Left lobe of liver (tissue), 2 donors: Measurements from ENCODE around the gene EFNB1. TPM values are rescaled to one million over a fixed set of nuclear protein-coding genes. Genes with fewer than 3 reads are reported as not detected.

Experiments
- ATAC-seq: fragments of 200-7000 bp; cut with Tn5 transposase; one replicate; pipeline ENCODE4 v1.9.1; 2020; ENCODE audit warnings: mild to moderate bottlenecking, moderate library complexity
- DNase-seq: peaks from one replicate; pipeline ENCODE4 v3.0.0-alpha.2; 2020; ENCODE audit warnings: low spot score
- total RNA-seq: library from RNA; stranded (reverse); gene quantifications from one replicate; pipeline ENCODE4 v1.2.1, GENCODE V29; 2021
- donor health status: DM: no; HTN: no; CAD: no; lungs with moderate emphysema.
- donor health status: DM: no; HTN: yes; CAD: no.

The EFNB1 gene
- total RNA-seq, 1 donor from 2014 or later, result 10.8 TPM

DNA sequence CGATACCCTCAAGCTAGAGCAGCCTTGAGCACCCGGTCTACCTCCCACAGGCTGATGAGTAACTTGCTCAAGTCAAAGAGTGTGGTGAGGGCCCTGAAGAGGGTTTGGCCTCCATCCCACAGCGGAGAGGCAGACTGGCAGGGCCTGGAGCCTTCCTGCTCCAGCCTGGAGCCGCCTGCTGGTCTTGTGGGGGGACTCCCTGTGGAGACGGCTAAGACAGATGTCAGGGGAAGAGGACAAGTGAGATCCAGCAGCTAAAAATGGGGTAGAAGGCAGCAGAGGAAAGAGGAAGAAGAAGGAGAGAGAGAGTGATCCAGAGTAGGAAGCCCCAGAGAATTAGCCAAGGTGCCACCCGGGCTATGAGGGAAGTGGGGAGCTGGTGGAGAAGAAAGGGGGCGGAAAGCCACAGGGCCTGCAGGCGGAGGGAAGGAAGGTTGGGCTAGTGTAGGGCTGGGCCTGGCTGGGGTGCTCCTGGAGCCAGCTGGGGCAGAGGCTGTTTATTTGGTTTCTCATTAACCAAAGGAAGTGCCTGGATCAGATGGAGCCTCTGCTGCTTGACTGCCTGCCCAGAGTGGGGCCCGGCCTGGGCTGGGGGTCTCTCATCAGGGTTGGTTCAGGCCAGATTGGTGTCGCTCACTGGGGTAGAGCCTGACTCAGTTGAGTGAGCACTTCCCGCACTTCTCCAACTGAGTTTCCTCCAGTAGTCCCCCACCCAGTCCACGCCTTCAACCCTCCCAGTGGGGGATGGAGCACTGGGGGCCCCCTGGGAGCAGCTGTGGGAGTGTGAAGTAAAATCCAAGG is 14.2 kb downstream of the EFNB1 start:
- DNase-seq (peak; percentile 57), ATAC-seq (peak; percentile 83)

GRCh38 chrX:68843992-68844391 is 15.2 kb downstream of the EFNB1 start:
- ATAC-seq (no peak), DNase-seq (no peak)

DNA sequence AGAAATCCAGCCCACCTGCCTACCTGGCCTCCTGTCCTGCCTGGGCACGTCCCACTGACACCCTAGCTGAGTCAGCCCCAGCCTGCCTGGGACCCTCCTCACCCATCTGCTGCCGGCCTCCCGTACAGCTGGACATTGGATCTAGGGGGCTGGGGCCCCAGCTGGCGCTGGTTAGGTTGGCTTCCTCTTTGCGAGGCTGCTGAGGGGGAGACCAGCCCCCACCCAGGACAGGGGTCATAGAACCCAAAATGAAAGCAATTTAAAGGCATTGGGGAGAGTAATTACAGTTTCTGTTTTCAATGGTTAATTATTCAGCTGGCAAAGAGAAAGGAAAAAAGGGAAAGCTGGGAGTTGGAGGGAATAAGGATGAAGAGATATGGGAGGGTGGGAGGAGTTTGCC is 15.8 kb downstream of the EFNB1 start:
- ATAC-seq, result no peak
- no peak for DNase-seq

DNA sequence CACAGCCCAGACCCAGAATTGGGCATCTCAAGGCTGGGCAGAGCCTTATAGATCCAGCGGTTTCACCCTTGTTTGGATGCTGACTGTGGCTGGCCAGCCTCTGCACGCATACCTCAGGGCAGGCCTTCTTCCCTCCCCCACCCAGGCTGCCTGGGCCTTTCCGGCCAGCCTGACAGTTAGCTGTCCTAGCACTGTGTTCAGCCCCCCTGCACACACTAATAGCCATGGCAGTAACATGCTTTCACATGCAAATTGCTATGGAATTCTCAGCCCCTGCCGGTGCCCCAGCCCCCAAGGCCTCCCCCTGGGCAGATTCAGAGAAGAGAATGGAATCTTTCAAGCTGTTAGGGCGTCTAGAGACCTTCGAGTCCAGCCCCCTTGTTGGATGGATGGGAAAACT is 17.7 kb downstream of the EFNB1 start:
- ATAC-seq (no peak), DNase-seq (no peak)

- ATAC-seq, result peak; percentile 30
- DNase-seq, result peak; percentile 46
Measured at GRCh38 chrX:68847172-68847571, 18.4 kb downstream of the EFNB1 start.

- ATAC-seq, result peak; percentile 56
- no peak for DNase-seq
Measured at GRCh38 chrX:68848189-68848940, 19.5 kb downstream of the EFNB1 start.

GRCh38 chrX:68851082-68851481 is 22.3 kb downstream of the EFNB1 start:
- DNase-seq, result no peak
- ATAC-seq, result no peak

DNA sequence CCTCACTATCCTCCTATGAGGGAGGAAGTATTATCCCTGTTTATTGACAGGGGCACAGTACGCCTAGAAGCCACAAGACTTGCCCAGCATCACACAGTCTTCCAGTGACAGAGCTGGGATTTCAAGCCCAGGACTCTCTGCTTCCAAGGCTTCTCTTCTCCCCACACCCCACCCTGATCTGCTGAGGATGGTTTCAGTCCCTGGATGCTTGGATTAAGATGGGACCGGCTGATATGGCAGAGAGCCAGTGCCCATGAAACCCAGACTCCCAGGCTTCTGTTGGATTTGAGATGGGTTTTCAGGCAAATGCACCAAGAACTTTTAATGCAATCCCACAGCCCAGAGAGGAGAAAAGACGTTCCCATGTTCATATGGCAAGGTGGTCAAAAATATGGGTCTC is 23.2 kb downstream of the EFNB1 start:
- DNase-seq (no peak), ATAC-seq (no peak)

- DNase-seq (no peak), ATAC-seq (peak; percentile 83)
Measured at GRCh38 chrX:68853665-68854251, 24.9 kb downstream of the EFNB1 start.

GRCh38 chrX:68865300-68865699 is 36.5 kb downstream of the EFNB1 start:
- no peak for ATAC-seq
- no peak for DNase-seq

- ATAC-seq (no peak), DNase-seq (no peak)
Measured at GRCh38 chrX:68865926-68866325, 37.1 kb downstream of the EFNB1 start.

DNA sequence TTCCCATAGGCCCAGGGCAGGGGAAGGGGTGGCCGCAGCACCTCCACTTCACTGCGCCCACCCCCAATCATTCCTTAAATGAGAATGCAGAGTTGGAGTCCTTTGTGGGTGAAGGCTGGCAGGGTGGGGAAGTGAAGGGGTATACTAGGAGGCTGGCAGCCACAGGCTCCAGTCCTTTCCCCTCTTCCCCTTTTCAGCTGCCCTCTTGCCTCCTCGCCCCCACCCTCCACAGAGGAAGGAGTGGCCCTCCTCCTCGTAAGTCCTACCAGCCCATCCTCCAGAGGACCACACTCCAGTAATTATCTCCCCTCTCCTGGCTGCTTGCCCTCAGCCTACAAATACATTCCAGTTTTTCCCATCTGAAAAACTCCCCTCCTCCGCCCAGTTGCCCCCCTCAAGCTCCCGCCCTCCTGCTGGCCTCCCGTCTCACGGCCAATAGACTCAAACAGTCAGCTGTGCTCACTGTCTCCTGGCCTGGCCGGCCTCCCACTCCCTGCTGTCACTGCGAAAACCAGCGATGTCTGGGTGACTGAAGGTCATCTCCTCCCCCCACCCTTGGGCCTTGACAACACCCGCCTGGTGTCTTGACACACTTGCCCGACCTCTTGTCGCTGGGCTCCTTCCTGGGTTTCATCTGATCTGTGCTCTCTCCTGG is 38.8 kb downstream of the EFNB1 start:
- ATAC-seq, result no peak
- no peak for DNase-seq

- no peak for ATAC-seq
- DNase-seq, result no peak
Measured at GRCh38 chrX:68868316-68868715, 39.5 kb downstream of the EFNB1 start.

- ATAC-seq, result peak; percentile 87
- peak; percentile 56 for DNase-seq
Measured at GRCh38 chrX:68868902-68869800, 40.3 kb downstream of the EFNB1 start.

DNA sequence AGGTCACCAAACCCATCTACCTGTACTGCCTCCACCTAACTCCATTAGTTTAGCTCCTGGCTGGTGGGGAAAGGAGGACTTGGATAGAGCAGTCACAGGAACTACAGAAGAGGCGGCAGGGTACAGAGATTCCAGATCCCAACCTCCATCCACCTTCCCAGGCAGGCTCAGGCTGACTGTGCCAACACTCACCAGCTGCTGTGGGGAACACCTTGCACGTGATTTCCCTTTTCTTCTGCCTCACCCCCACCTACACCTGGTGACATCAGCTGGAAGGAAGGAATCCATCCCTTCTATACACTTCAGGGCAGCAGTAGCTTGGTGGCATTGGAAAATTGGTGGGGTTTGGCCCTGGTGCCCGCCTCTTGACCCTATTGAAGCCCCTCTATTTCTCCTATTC is 41.5 kb downstream of the EFNB1 start:
- DNase-seq, result no peak
- ATAC-seq, result no peak

- no peak for ATAC-seq
- DNase-seq, result no peak
Measured at GRCh38 chrX:68872171-68872570, 43.4 kb downstream of the EFNB1 start.

DNA sequence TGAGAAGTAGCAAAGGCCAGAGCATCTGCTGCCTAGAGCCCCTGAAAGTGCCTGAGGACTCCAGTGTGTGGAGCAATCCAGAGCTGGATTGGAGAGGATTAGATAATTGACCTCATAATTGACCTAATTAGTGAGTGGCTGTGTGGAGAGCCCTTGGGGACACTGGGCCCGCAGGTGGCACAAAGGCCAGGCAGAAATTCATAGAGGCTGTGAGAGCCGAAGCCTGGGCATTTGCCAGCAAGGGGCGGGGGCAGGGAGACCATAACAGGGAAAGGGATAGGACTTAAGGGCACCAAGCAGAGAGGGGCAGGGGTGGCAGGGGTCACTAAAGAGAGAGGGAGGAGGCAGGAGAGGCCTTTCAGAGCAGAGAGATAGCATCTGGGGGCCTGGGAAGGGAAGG is 45.3 kb downstream of the EFNB1 start:
- no peak for ATAC-seq
- no peak for DNase-seq

DNA sequence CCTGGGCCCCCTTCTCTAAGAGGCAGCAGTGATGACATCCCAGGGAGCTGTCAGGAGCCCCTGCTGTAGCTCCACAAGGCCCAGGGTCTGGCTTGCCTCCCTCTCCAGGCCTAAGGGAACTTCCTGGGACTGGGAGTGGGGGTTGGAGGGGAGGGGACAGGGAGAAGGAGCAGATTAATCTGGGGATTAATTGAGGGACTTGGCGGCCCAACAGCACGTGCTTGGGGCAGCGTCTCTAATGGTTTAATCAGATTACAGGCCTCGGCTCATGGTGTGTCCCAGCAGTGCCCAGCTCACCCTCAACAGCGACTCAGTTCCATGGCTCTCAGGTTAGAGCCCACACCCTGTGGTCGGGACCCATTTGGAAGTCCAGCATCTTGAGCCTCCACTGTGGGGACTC is 47.9 kb downstream of the EFNB1 start:
- no peak for DNase-seq
- ATAC-seq, result no peak

DNA sequence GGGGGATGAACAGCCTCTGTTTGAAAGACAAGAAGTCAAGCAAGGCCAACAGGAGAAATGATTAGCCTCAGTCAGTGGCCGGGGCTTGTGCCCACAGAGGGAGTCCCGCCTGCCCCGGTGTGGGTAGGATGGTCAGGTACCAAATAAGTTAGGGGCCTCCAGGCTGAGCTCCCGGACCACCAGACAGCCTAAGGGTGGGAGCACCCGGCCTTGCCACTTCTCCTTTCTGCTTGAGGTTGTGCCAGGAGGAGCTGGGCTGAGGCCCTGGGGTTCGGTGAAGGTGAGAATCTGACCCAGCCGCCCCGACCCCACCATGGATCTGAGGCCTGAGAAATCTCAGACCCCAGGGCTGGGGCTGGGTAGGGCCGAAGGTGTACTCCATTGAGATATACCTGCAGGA is 48.8 kb downstream of the EFNB1 start:
- no peak for DNase-seq
- no peak for ATAC-seq

- DNase-seq (no peak), ATAC-seq (no peak)
Measured at GRCh38 chrX:68878977-68879645, 50.3 kb downstream of the EFNB1 start.
